Subcutaneous abdominal adipose tissue (tissue), 5 donors: ENCODE data around the gene OCA2.
A peak's percentile ranks its signal among the peaks of the same experiment; 100 is the strongest.

Source experiments
- H3K27ac ChIP-seq: one replicate; pipeline ENCODE4 v1.7.0; 2013; ENCODE audit warnings: low read depth, mild to moderate bottlenecking, inconsistent platforms, low read length, moderate library complexity
- H3K27me3 ChIP-seq, 5 donors: one replicate each; pipeline ENCODE4 v1.7.0; 2013; ENCODE audit warnings: low read length in 5 of 5, inconsistent platforms in 1 of 5; ENCODE audit not compliant: control insufficient read depth in 5 of 5, insufficient read depth in 4 of 5
- H3K36me3 ChIP-seq, 5 donors: one replicate each; pipeline ENCODE4 v1.7.0; 2013; ENCODE audit warnings: low read length in 5 of 5; ENCODE audit not compliant: control insufficient read depth in 5 of 5, insufficient read depth in 5 of 5
- H3K4me1 ChIP-seq, 5 donors: one replicate each; pipeline ENCODE4 v1.7.0; 2013; ENCODE audit warnings: low read length in 5 of 5, mild to moderate bottlenecking in 3 of 5, moderate library complexity in 1 of 5; ENCODE audit not compliant: control insufficient read depth in 5 of 5, insufficient read depth in 5 of 5
- H3K4me3 ChIP-seq, 5 donors: one replicate each; pipeline ENCODE4 v1.7.0; 2013; ENCODE audit warnings: low read length in 5 of 5, low read depth in 1 of 5
- H3K9ac ChIP-seq, 5 donors: one replicate each; pipeline ENCODE4 v1.7.0; 2013; ENCODE audit warnings: low read length in 5 of 5, mild to moderate bottlenecking in 4 of 5, moderate library complexity in 3 of 5
- H3K9me3 ChIP-seq, 5 donors: one replicate each; pipeline ENCODE4 v1.7.0; 2013; ENCODE audit warnings: low read length in 5 of 5; ENCODE audit not compliant: control insufficient read depth in 5 of 5
- donor health status: healthy.
- donor health status: healthy.
- donor health status: healthy.
- donor health status: healthy.
- donor health status: healthy.

The OCA2 gene

DNA sequence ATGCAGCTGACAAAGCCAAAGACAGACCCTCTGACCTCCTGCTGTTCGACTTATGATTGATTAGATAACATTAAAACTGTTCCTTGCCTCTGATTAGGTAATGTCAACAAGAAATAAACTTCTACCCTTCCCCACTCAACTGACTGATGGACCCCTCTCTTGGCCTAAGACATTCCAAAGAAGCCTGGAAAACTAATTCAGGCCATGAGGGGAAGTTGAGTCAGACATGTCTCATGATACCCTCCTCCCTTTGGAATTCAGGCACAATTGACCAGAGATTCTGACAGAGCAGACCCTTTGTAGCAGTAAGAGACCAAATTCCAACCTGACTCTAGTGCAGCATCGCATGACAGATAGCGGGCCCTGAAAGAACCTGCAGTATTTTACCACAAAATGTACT, 354.5 kb downstream of the OCA2 start:
- H3K27ac ChIP-seq = no peak overlapping the region
- H3K4me3 ChIP-seq = no peak overlapping the region
- no peak overlapping the region for H3K9ac ChIP-seq

DNA sequence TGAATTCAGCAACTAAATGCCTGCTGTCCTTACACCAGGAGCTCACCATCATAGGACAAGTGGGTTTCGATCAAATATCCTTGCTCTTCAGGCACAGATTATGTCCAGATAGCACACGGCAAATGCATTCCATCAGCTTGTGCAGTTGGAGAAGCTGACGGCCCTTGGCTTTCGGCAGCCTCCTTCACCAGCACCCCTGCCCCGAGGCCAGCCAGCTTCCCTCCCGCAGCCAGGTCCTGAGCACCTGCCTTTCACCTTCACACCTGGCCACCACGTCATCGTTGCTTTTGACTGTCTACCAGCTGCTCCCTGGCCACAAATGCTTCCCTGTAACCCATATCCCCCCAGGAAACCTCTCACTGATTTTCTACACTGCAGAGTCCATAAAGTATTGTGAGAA, 355.5 kb downstream of the OCA2 start:
- Histone ChIP-seq H3K4me3 (no peak overlapping the region), H3K4me1 (no peaks in the 10 kb centered on the region), H3K36me3 (no peaks in the 10 kb centered on the region), H3K9me3 (peaks cover 0 to 5% (median 0%) of the 10 kb centered on the region in 5 donors), H3K27me3 (no peaks in the 10 kb centered on the region), H3K27ac (no peak overlapping the region), H3K9ac (no peak overlapping the region)

More for the DNA sequence above, 354.5 kb downstream of the OCA2 start:
- no peaks in the 10 kb centered on the region for H3K4me1 ChIP-seq
- H3K36me3 ChIP-seq = no peaks in the 10 kb centered on the region
- peaks cover 0 to 5% (median 0%) of the 10 kb centered on the region in 5 donors for H3K9me3 ChIP-seq
- H3K27me3 ChIP-seq = no peaks in the 10 kb centered on the region

DNA sequence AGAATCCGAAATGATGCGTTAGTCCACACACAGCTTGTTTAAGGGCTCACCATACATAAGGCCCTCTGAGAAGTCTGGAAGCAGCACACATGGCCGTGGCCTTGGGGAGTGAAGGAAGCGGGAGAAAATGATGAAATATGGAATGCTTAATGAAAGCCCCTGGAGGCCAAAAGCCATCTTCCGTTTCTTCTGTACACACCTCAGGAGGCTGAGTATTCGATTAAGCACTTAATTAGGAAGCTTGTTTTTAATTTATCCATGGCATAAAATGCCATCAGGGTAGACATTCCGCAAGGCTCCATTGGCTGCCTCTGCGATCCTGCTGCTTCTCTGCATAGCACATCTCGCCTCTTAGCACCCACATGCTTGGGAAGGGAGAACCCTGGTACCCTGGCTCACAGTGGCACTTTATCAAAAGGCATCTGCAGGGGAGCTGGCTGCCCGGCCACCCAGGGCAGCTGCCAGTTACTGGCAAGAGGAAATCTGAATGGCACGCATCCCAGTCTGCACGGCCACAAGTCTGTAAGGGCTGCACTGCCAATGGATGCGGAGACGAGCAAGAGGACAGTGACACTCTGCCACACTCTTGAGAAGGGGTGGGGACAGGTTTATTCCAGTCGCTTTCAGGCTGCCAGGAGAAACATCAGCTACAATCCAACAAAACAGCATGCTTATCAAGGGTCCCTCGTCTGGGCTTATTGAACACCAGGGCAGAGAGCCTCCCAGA, 356.2 kb downstream of the OCA2 start:
- peaks cover 0 to 5% (median 0%) of the 10 kb centered on the region in 5 donors for H3K9me3 ChIP-seq
- no peaks in the 10 kb centered on the region for H3K36me3 ChIP-seq
- H3K27me3 ChIP-seq = no peaks in the 10 kb centered on the region
- H3K4me3 ChIP-seq = no peak overlapping the region
- H3K9ac ChIP-seq = no peak overlapping the region
- H3K4me1 ChIP-seq = no peaks in the 10 kb centered on the region
- no peak overlapping the region for H3K27ac ChIP-seq

DNA sequence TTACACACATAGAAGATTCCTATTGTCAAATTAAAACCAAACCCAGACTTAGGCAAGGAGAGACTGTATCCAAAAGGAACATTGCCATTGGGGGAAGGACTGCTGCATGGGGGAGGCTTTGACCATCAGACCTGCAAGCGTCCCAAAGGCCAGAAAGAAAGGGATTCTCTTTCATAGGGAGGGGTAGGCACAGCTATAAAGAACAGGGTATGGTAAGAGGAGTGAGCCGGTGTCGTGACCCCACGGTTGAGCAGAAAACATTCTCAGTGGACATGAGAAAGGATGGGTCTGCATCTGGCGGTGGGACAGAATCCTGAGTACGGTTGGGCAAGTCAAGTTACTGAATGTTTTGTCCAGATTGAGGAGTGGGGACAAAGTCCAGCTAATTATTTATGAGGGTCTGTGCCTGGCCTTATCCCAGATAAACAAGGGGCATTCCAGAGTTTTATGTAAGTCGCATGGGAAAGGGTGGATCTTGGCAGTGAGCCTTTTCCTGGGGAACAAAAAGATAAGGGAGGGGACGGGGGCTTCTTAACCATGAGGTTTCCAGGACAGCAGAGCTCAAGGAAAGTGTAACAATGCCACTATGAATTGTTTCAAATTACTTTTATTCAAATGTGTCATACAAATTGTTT, 357.8 kb downstream of the OCA2 start:
- Histone ChIP-seq H3K4me1 (no peaks in the 10 kb centered on the region), H3K27ac (no peak overlapping the region), H3K27me3 (no peaks in the 10 kb centered on the region), H3K9me3 (peaks cover 0 to 8% (median under 1%) of the 10 kb centered on the region in 5 donors), H3K4me3 (no peak overlapping the region), H3K9ac (no peak overlapping the region), H3K36me3 (no peaks in the 10 kb centered on the region)

DNA sequence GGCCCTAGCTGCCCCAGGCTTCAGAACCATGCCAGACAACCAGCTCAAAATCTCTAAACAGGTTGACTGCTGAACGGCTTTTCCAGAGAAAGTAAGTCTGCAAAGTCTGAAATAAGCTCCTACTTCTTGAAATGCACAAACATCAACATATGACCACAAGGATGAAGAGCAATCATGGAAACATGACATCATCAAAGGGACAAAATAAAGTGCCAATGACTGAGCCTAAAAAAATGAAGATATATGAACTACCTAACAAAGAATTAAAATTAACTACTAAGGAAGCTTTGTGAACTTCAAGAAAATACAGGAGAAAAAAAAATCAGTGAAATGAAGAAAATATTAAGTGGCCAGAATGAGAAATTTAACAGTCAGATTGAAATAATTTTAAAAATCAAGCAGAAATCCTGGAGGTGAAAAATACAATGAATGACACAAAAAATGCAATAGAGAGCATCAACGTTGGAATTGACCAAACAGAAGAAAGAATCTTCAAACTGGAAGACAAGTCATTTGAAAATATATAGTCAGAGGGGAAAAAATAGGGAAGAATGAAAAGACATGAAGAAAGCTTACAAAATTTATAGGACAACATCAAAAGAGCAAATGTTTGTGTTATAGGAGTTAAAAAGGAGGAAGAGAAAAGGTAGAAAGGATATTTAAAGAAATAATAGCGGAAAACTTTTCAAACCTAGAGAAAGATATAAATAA, 364.2 kb downstream of the OCA2 start:
- Histone ChIP-seq H3K36me3 (no peaks in the 10 kb centered on the region), H3K27me3 (no peaks in the 10 kb centered on the region), H3K9me3 (peaks cover 4 to 23% (median 12%) of the 10 kb centered on the region in 5 donors), H3K9ac (no peak overlapping the region), H3K4me1 (no peaks in the 10 kb centered on the region), H3K4me3 (peak overlapping the region in 3 of 5 donors; percentile 6 to 21 (median 10)), H3K27ac (no peak overlapping the region)

DNA sequence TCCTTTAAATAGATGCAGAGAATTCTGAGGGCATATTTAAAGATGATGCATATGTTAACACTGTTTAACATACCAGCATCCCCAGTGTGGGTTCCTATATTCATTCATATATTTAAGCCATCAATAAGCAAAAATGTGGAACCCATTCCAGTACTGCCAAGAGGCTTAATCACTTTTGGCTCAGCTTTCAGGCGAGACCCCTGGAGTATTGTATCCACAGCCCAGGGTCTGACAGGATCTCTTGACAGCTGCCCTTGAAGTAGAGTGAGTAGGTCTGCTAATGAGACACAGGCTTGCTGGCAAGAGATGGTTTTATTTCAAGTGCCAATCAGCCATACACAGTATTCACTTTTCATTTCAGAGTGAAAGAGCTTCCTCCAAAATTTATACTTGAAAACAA, 367.3 kb downstream of the OCA2 start:
- H3K36me3 ChIP-seq = no peaks in the 10 kb centered on the region
- H3K9ac ChIP-seq = no peak overlapping the region
- no peaks in the 10 kb centered on the region for H3K27me3 ChIP-seq
- H3K4me3 ChIP-seq = no peak overlapping the region
- H3K9me3 ChIP-seq = peaks cover 0 to 23% (median 12%) of the 10 kb centered on the region in 5 donors
- no peaks in the 10 kb centered on the region for H3K4me1 ChIP-seq
- no peak overlapping the region for H3K27ac ChIP-seq

DNA sequence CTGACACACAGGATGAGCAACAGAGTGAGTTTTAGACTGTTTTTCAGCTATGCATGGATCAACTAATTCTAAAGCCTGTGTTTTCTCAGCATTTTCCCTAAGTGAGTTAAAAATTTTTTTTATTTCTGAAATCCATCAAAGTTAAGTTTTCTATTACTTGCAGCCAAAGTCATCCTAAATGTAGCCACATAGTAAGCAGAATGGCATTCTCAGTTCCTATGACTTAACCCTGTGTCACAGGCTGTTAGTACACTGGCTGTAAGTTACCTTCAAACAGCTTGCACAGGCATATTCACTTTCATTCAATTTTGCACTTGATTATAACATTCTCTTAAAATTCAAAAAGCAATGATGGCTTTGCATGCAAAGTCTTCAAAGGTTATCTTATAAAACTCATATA, 368.2 kb downstream of the OCA2 start:
- H3K4me3 ChIP-seq = no peak overlapping the region
- H3K27me3 ChIP-seq = no peaks in the 10 kb centered on the region
- H3K36me3 ChIP-seq = no peaks in the 10 kb centered on the region
- no peak overlapping the region for H3K9ac ChIP-seq
- H3K27ac ChIP-seq = no peak overlapping the region
- H3K9me3 ChIP-seq = peaks cover 0 to 19% (median 12%) of the 10 kb centered on the region in 5 donors
- no peaks in the 10 kb centered on the region for H3K4me1 ChIP-seq

DNA sequence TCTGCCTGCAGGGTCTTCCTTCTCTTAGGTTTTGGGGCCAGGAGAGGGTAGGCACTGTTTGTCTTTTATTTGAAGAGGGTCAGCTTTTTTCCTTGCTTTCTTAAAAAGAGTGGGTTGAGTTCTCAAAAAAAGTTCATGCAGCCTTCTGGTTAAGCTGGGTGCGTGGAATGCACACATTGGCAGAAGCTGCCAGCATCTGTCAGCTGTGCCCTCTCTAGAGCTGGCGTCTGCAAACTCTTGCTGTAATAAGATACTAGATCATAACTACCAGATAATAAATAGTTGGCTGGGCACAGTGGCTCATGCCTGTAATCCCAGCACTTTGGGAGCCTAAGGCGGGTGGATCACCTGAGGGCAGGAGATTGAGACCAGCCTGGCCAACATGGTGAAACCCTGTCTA, 373.4 kb downstream of the OCA2 start:
- no peak overlapping the region for H3K9ac ChIP-seq
- no peak overlapping the region for H3K27ac ChIP-seq
- H3K4me1 ChIP-seq = no peaks in the 10 kb centered on the region
- peaks cover 0 to 3% (median 0%) of the 10 kb centered on the region in 5 donors for H3K9me3 ChIP-seq
- peaks cover 0 to 7% (median 0%) of the 10 kb centered on the region in 5 donors for H3K27me3 ChIP-seq
- no peaks in the 10 kb centered on the region for H3K36me3 ChIP-seq
- no peak overlapping the region for H3K4me3 ChIP-seq

DNA sequence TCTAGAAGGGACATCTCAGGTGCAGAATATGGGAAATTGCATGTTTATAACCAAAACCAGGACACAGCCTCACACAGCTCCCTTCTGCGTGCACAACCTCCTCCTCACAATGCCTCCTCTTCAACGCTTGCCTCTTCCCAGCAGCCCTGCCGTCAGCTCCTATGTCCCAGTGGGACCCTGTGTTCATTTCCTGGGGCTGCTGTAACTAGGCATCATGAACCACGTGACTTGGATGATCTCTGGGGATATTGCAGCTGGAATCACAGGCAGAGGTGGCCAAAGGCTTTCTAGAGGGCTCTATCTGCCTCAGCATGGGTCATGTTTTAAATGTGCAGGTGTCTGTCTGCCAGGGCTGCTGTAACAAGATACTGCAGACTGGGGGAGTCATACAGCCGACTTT, 375.3 kb downstream of the OCA2 start:
- H3K36me3 ChIP-seq = no peaks in the 10 kb centered on the region
- peaks cover 0 to 3% (median 0%) of the 10 kb centered on the region in 5 donors for H3K9me3 ChIP-seq
- no peaks in the 10 kb centered on the region for H3K4me1 ChIP-seq
- peaks cover 0 to 7% (median 0%) of the 10 kb centered on the region in 5 donors for H3K27me3 ChIP-seq
- no peak overlapping the region for H3K9ac ChIP-seq
- H3K4me3 ChIP-seq = no peak overlapping the region
- no peak overlapping the region for H3K27ac ChIP-seq

DNA sequence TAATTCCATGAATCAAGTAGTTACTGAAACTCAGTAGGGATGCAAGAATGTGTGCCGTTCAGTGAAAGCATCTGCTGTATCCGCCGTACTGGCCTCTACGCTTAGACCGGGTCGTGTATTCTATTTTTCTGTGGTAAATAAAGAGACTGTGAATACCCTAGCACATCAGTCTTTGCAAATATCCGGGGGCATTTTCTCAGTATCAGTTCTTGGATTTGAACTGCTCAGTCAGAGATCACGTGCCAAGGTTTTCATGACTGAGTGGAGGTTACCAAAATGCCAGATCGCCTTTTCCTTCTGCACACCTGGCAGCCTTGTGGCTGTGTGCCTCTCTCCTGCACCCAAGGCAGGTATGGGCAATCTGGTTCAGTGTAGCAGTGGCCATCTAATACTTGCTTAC, 377.0 kb downstream of the OCA2 start:
- Histone ChIP-seq H3K9ac (no peak overlapping the region), H3K27me3 (peaks cover 0 to 7% (median 0%) of the 10 kb centered on the region in 5 donors), H3K9me3 (peaks cover 0 to 13% (median 11%) of the 10 kb centered on the region in 5 donors), H3K4me3 (no peak overlapping the region), H3K4me1 (no peaks in the 10 kb centered on the region), H3K36me3 (no peaks in the 10 kb centered on the region), H3K27ac (no peak overlapping the region)
